Testis (tissue), 3 donors: ENCODE data around the gene DET1. TPM values are rescaled to one million over a fixed set of nuclear protein-coding genes. Genes with fewer than 3 reads are reported as not detected.
A peak's percentile ranks its signal among the peaks of the same experiment; 100 is the strongest.
"Not testable (repeated sequence)": the region's sequence is repeated elsewhere in the genome, so short reads cannot be mapped to it uniquely, and the experiment has no call there.

Experiments
- DNase-seq: peaks from one replicate; pipeline ENCODE4 v3.0.0-alpha.2; 2019
- H3K27ac ChIP-seq, 2 donors: fragments of 200-600 bp; sonication (generic); one replicate each; pipeline ENCODE4 v1.5.1; 2019
- H3K27me3 ChIP-seq: fragments of 200-600 bp; sonication (generic); one replicate; pipeline ENCODE4 v1.5.1; 2019
- H3K36me3 ChIP-seq: fragments of 200-600 bp; sonication (generic); one replicate; pipeline ENCODE4 v1.5.1; 2017; ENCODE audit warnings: low read depth; ENCODE audit errors: missing control alignments
- H3K4me1 ChIP-seq: fragments of 200-600 bp; sonication (generic); one replicate; pipeline ENCODE4 v1.5.1; 2019
- H3K4me3 ChIP-seq, 2 donors: fragments of 200-600 bp; sonication (generic); one replicate each; pipeline ENCODE4 v1.5.1; 2017 to 2019
- H3K9me3 ChIP-seq: fragments of 200-600 bp; sonication (generic); one replicate; pipeline ENCODE4 v1.5.1; 2017
- POLR2A ChIP-seq: fragments of 450-650 bp; IDR thresholded peaks from one replicate; pipeline ENCODE4 v1.6.1; 2017; ENCODE audit warnings: antibody characterized with exemption, mild to moderate bottlenecking, moderate library complexity
- WGBS, 2 donors: methylation state at CpG; one replicate each; pipeline ENCODE4 v1.1.5; 2018; 5-methylcytosine and 5-hydroxymethylcytosine counted together
- intact Hi-C: fragments of 100-400 bp; cut with DNase I; formaldehyde crosslinking; loops from one replicate; pipeline ENCODE4 v1.15.1; 2023; ENCODE audit warnings: low total_unique reads
- polyA plus RNA-seq: library from polyadenylated mRNA; stranded (reverse); fragments of 350-450 nt; fragmentation: Illumina TruSeq; extraction: RNeasy Lipid Tissue Mini Kit (QIAGEN cat#74804); gene quantifications from one replicate; pipeline ENCODE4 v1.2.3, GENCODE V29; 2014; ENCODE audit warnings: low read depth, low replicate concordance; ENCODE audit not compliant: insufficient read depth
- total RNA-seq, 2 donors: library from RNA; depleted of rRNA; stranded (reverse); fragments of >200 nt; gene quantifications; one replicate each; pipeline ENCODE4 v1.2.3, GENCODE V29; 2016
- TF ChIP-seq, protein P1 (sequence below), 3 experiments: fragments of 450-650 bp in 2 of 3; fragments of 200-600 bp in 1 of 3; sonication (generic) in 1 of 3; IDR thresholded peaks; one replicate each; pipeline ENCODE4 v1.5.1; 2016 to 2019; ENCODE audit warnings: antibody characterized with exemption in 3 of 3, mild to moderate bottlenecking in 2 of 3, moderate library complexity in 1 of 3

DET1 gene
- total and polyA plus RNA-seq, 3 donors from 2014 or later, result 4.4 to 14.4 (median 10.3) TPM

DNA sequence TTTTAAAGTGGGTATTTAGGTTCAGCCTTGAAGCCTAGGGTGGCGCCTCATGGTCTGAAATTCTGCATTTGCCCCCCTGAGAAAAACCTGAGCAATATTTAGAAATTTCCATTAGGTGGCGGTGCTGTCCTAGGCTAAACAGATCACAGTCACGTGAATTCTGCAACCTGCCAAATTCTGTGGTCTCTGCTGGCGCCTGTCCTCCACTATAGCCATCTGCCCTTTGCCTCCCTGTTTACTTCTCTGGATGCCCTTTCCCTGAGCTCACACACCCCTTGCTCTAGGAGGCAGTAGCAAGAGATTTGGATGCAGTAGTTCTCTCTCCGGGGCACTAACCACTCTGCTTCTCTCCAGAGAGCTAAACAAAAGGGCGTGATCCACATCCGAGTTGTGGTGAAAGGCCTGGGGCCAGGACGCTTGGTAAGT is 69.8 kb downstream of the DET1 start:
- H3K27me3 ChIP-seq, result no peaks in the 10 kb centered on the region
- no peaks in the 10 kb centered on the region for H3K36me3 ChIP-seq
- no peak overlapping the region for H3K27ac ChIP-seq
- no peaks in the 10 kb centered on the region for H3K4me1 ChIP-seq
- no peak overlapping the region for H3K4me3 ChIP-seq
- no peaks in the 10 kb centered on the region for H3K9me3 ChIP-seq
- intact Hi-C loops, result loop anchor here (10.0 kb wide), 2 partner anchors 138 to 608 kb away; partner anchors contain the start of gene ABHD2
- TF ChIP-seq POLR2A, result no peak
- TF ChIP-seq, protein P1, sequence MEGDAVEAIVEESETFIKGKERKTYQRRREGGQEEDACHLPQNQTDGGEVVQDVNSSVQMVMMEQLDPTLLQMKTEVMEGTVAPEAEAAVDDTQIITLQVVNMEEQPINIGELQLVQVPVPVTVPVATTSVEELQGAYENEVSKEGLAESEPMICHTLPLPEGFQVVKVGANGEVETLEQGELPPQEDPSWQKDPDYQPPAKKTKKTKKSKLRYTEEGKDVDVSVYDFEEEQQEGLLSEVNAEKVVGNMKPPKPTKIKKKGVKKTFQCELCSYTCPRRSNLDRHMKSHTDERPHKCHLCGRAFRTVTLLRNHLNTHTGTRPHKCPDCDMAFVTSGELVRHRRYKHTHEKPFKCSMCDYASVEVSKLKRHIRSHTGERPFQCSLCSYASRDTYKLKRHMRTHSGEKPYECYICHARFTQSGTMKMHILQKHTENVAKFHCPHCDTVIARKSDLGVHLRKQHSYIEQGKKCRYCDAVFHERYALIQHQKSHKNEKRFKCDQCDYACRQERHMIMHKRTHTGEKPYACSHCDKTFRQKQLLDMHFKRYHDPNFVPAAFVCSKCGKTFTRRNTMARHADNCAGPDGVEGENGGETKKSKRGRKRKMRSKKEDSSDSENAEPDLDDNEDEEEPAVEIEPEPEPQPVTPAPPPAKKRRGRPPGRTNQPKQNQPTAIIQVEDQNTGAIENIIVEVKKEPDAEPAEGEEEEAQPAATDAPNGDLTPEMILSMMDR (IDR thresholded peaks at IDR 0.05), result peak; percentile 48 to 61 (median 50)
- DNase-seq, result peak; percentile 30
- WGBS, 2 donors, result 44 to 48% methylated on average over 8 of the region's 8 CpGs

DNA sequence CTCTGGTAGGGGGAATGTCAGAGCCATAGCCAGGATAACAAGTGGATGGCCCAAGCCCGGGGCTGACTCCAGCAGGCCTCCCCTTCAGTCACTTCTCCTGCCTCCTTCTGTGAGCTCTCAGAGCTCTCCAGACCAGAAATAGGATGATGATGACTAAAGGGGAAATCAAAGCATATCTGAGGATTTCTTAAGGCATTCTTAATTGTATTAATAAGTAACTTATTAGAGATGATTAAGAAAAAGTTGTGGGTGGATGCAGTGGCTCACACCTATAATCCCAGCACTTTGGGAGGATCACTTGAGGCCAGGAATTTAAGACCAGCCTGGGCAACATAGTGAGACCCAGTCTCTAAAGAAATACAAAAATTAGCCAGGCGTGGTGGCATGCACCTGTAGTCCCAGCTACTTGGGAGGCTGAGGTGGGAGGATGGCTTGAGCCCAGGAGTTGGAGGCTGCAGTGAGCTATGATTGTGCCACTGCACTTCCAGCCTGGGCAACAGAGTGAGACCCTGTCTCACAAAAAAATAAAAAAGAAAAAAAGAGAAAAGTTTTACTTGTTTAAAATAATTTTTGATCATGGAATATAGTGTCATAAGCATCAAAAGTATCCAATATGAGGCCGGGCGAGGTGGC is 72.7 kb downstream of the DET1 start:
- H3K4me1 ChIP-seq, DNase-seq, H3K9me3 ChIP-seq, H3K36me3 ChIP-seq, H3K4me3 ChIP-seq, H3K27me3 ChIP-seq, H3K27ac ChIP-seq: not testable (repeated sequence)
- WGBS, 2 donors, result 95 to 97% methylated on average over 4 of the region's 4 CpGs
- intact Hi-C loops, result loop anchor here (10.0 kb wide), 2 partner anchors 141 to 611 kb away; partner anchors contain the start of gene ABHD2

DNA sequence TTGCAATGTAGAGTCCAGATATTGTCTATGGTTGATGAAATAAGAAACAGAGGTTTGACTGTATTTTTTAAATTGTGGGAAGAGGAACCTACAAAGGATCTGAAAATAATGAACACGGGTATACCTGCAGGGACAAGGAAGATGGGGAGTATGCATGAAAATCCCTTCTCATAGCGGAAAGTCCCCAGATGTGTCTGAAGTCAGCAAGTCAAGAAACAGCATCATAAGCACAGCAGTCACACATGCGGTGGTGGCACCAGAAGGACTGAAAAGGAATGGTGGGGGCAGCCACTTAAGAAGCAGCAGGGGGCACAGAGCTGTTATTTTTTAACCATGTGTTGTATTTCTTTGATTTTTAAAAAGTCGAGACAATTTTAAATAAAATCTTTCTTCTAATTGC is 74.3 kb downstream of the DET1 start:
- intact Hi-C loops, result loop anchor here (10.0 kb wide), 2 partner anchors 143 to 613 kb away; partner anchors contain the start of gene ABHD2
- peaks cover 7% of the 10 kb centered on the region for H3K4me1 ChIP-seq
- H3K4me3 ChIP-seq, result no peak overlapping the region
- no peaks in the 10 kb centered on the region for H3K27me3 ChIP-seq
- no peaks in the 10 kb centered on the region for H3K9me3 ChIP-seq
- 81 to 92% methylated on average over 4 of the region's 4 CpGs for WGBS, 2 donors
- no peaks in the 10 kb centered on the region for H3K36me3 ChIP-seq
- no peak overlapping the region for H3K27ac ChIP-seq
- no peak for DNase-seq
- no peak for TF ChIP-seq POLR2A
- TF ChIP-seq, protein P1 (IDR thresholded peaks at IDR 0.05), result no peak

DNA sequence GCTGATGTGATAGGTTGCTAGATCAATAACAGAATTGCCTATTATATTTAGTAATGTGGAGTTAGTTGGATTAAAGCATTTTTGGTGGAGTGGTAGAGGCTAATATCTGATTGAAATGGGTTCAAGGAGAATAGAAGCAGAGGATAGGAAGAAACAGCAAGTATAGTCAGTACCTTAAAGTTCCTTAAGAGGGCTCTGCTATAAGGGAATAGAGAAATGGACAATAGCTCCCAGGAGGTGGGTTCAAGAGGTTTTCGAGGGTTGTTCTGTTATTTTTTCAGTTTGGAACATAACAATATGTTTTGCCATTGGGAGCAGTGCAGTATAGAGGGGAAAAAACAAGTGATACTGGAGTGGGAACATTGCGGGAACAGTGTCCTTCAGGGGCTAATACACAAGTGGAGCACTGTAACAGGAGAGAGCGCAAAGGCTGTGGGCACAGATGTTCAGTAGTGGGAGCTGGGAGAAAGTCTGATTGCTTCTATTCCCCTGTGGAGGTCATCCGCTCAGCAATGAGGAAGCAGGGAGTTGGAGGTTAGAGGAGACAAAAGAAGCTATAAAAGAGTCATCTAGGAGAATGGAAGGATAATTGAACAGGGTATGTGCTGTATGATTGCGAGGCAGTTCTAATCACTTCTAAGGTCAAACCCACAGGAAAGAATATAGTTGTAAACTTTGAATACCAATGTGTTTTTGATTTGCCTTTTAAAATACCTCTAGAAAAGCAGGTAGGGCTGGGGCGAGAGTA is 75.7 kb downstream of the DET1 start:
- Histone ChIP-seq H3K4me1 (peaks cover 16% of the 10 kb centered on the region), H3K27me3 (no peaks in the 10 kb centered on the region), H3K4me3 (no peak overlapping the region), H3K27ac (no peak overlapping the region), H3K36me3 (no peaks in the 10 kb centered on the region), H3K9me3 (no peaks in the 10 kb centered on the region)
- DNase-seq, result no peak
- 74 to 81% methylated on average over 6 of the region's 6 CpGs for WGBS, 2 donors
- intact Hi-C loops, result loop anchor here (10.0 kb wide), 2 partner anchors 144 to 614 kb away; partner anchors contain the start of gene ABHD2
- TF ChIP-seq POLR2A, result no peak
- TF ChIP-seq, protein P1 (IDR thresholded peaks at IDR 0.05), result no peak

DNA sequence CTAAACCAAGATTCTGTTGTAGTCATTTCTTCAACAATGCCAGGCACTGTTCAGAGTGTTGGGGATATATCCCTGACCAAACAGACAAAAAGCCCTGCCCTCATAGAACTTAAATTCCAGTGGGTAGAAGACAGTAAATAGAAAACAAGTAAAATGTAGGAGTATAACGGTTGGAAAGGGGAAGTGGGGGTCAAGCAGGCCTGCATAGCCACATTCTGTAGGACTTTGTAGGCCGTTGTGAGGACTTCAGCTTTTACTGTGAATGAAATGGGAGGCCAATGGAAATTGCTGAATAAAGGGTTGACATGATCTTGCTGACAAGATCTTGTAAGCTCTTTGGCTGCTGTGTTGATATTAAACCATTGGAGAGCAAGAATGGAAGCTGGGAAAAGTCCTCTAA is 77.2 kb downstream of the DET1 start:
- DNase-seq, result no peak
- Histone ChIP-seq H3K4me1 (peaks cover 17% of the 10 kb centered on the region), H3K27ac (no peak overlapping the region), H3K9me3 (no peaks in the 10 kb centered on the region), H3K4me3 (no peak overlapping the region), H3K27me3 (no peaks in the 10 kb centered on the region), H3K36me3 (no peaks in the 10 kb centered on the region)
- TF ChIP-seq, protein P1 (IDR thresholded peaks at IDR 0.05), result no peak
- TF ChIP-seq POLR2A, result no peak
- WGBS, 2 donors, result 89 to 97% methylated on average over 2 of the region's 2 CpGs
- intact Hi-C loops, result no loop called here

DNA sequence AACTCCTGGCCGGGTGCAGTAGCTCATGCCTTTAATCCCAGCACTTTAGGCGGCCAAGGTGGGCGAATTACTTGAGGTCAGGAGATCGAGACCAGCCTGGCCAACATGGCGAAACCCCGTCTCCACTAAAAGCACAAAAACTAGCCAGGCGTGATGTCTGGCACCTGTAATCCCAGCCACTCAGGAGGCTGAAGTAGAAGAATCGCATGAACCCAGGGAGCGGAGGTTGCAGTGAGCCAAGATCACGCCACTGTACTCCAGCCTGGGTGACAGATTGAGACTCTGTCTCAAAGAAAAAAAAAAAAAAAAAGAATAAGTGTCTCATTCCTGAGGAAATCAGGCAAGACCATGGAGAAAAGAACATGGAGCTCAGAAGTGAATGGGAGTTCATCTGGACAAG is 77.8 kb downstream of the DET1 start:
- intact Hi-C loops, H3K4me3 ChIP-seq, DNase-seq: not testable (repeated sequence)

More for the DNA sequence above, 77.8 kb downstream of the DET1 start:
- not testable (repeated sequence) for H3K27me3 ChIP-seq, H3K9me3 ChIP-seq, H3K36me3 ChIP-seq, H3K27ac ChIP-seq
- peaks cover 17% of the 10 kb centered on the region for H3K4me1 ChIP-seq
- WGBS, 2 donors, result 87 to 88% methylated on average over 10 of the region's 10 CpGs
